Body of pancreas (tissue), 4 donors: ENCODE results near the gene PIGZ.

ENCODE experiments used
- POLR2A ChIP-seq, 3 donors: fragments of 450-650 bp; IDR thresholded peaks; one replicate each; pipeline ENCODE4 v1.6.1; 2016; ENCODE audit warnings: antibody characterized with exemption in 3 of 3, mild to moderate bottlenecking in 2 of 3
- TF ChIP-seq, protein P1 (sequence below), 7 experiments: fragments of 450-650 bp in 4 of 7; fragments of 200-600 bp in 3 of 7; sonication (generic) in 3 of 7; IDR thresholded peaks; one replicate each; pipeline ENCODE4 v1.5.1; 2016 to 2019; ENCODE audit warnings: antibody characterized with exemption in 7 of 7

- TF ChIP-seq, protein P1, sequence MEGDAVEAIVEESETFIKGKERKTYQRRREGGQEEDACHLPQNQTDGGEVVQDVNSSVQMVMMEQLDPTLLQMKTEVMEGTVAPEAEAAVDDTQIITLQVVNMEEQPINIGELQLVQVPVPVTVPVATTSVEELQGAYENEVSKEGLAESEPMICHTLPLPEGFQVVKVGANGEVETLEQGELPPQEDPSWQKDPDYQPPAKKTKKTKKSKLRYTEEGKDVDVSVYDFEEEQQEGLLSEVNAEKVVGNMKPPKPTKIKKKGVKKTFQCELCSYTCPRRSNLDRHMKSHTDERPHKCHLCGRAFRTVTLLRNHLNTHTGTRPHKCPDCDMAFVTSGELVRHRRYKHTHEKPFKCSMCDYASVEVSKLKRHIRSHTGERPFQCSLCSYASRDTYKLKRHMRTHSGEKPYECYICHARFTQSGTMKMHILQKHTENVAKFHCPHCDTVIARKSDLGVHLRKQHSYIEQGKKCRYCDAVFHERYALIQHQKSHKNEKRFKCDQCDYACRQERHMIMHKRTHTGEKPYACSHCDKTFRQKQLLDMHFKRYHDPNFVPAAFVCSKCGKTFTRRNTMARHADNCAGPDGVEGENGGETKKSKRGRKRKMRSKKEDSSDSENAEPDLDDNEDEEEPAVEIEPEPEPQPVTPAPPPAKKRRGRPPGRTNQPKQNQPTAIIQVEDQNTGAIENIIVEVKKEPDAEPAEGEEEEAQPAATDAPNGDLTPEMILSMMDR (IDR thresholded peaks at IDR 0.05) = no peak
- TF ChIP-seq POLR2A (IDR thresholded peaks at IDR 0.05) = no peak
These were observed 2.6 kb upstream of the PIGZ start for GRCh38 chr3:196971094-196971698.
